Measurements from ENCODE around the gene METTL25B.

DNA sequence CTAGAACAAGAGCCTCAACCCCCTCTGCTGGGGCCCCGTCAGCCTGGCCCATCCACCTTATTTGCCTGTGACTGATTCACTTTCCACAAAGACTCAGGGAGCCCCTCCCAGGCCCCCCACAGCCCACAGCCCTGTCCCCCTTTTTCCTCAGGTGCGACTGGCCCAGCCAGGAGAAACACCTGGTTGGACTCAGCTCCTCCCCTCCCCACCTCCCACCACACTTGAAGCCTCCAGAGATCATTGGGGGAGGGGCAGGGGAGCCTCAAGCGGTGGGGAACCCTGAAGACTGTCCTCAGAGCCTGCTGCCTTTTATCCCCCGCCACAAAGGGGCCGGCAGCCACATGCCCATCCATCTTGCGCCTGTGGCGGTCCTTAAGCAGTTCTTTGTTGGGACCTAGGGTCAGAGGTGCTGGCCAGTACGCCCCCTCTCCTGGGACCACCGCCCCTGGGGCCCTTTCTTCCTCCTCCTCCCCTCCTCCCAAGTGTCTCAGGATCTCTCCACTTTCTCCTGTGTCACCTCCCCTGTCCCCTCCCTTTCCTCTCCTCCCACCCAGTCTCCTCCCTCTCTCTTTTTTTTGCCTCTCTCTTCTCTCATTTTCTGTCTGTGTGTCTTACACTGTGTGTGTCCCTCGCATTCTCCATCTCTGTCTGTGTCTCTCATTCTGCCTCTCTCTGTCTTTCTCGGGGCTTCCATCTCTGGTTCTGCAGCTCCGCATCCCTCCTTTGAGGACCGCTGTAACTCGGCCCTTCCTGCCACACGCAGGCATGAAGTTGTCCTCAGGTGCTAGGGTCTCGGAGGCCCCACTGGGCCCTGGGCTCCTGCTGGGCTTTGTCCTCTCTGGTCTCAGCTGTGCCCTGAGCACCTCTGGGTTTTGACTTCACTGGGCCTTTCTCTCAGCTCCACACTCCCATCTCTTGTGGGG is 35.1 kb upstream of the METTL25B start:
- TF ChIP-seq, protein P1, sequence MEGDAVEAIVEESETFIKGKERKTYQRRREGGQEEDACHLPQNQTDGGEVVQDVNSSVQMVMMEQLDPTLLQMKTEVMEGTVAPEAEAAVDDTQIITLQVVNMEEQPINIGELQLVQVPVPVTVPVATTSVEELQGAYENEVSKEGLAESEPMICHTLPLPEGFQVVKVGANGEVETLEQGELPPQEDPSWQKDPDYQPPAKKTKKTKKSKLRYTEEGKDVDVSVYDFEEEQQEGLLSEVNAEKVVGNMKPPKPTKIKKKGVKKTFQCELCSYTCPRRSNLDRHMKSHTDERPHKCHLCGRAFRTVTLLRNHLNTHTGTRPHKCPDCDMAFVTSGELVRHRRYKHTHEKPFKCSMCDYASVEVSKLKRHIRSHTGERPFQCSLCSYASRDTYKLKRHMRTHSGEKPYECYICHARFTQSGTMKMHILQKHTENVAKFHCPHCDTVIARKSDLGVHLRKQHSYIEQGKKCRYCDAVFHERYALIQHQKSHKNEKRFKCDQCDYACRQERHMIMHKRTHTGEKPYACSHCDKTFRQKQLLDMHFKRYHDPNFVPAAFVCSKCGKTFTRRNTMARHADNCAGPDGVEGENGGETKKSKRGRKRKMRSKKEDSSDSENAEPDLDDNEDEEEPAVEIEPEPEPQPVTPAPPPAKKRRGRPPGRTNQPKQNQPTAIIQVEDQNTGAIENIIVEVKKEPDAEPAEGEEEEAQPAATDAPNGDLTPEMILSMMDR (conservative IDR thresholded peaks at IDR 0.05; ENCODE audit: low read depth, low read length) = no peak
- TF ChIP-seq EZH2phosphoT487 (IDR thresholded peaks at IDR 0.05; ENCODE audit: borderline replicate concordance, low read length) = no peak
